ENCODE results near the gene PTGR2. TPM values are rescaled to one million over a fixed set of nuclear protein-coding genes. Genes with fewer than 3 reads are reported as not detected.
"Not testable (repeated sequence)": the region's sequence is repeated elsewhere in the genome, so short reads cannot be mapped to it uniquely, and the experiment has no call there.

PTGR2 gene
- total and polyA plus RNA-seq, 2 donors, result 5.5 to 13.3 TPM

GRCh38 chr14:73823339-73823885, 28.2 kb upstream of the PTGR2 start:
- no peak for DNase-seq (ENCODE audit: extremely low spot score)
- H3K4me3 ChIP-seq (ENCODE audit: low read depth, low read length), result no peak overlapping the region
- H3K36me3 ChIP-seq (ENCODE audit: insufficient read depth), result no peaks in the 10 kb centered on the region
- no peaks in the 10 kb centered on the region for H3K4me1 ChIP-seq (ENCODE audit: insufficient read depth)
- H3K27ac ChIP-seq (ENCODE audit: low read depth), result no peak overlapping the region

GRCh38 chr14:73824127-73824526, 27.5 kb upstream of the PTGR2 start:
- no peaks in the 10 kb centered on the region for H3K36me3 ChIP-seq (ENCODE audit: insufficient read depth)
- no peak overlapping the region for H3K27ac ChIP-seq (ENCODE audit: low read depth)
- H3K4me1 ChIP-seq (ENCODE audit: insufficient read depth), result no peaks in the 10 kb centered on the region
- no peak for DNase-seq (ENCODE audit: extremely low spot score)
- H3K4me3 ChIP-seq (ENCODE audit: low read depth, low read length), result no peak overlapping the region
- 90% methylated on average over 4 of the region's 4 CpGs for WGBS

- H3K36me3 ChIP-seq (ENCODE audit: insufficient read depth), result no peaks in the 10 kb centered on the region
- H3K4me3 ChIP-seq (ENCODE audit: low read depth, low read length), result no peak overlapping the region
- H3K4me1 ChIP-seq (ENCODE audit: insufficient read depth), result no peaks in the 10 kb centered on the region
- no peak overlapping the region for H3K27ac ChIP-seq (ENCODE audit: low read depth)
- DNase-seq (ENCODE audit: extremely low spot score), result no peak
- WGBS, result 92% methylated on average over 8 of the region's 8 CpGs
These were observed 27.1 kb upstream of the PTGR2 start for GRCh38 chr14:73824536-73824935.

- H3K27ac ChIP-seq (ENCODE audit: low read depth), result no peak overlapping the region
- peak; percentile 47 for DNase-seq (ENCODE audit: extremely low spot score)
- no peaks in the 10 kb centered on the region for H3K36me3 ChIP-seq (ENCODE audit: insufficient read depth)
- no peaks in the 10 kb centered on the region for H3K4me1 ChIP-seq (ENCODE audit: insufficient read depth)
- H3K4me3 ChIP-seq (ENCODE audit: low read depth, low read length), result no peak overlapping the region
- WGBS, result 13% methylated on average over 7 of the region's 7 CpGs
These were observed 26.0 kb upstream of the PTGR2 start for GRCh38 chr14:73825551-73826188.

GRCh38 chr14:73827190-73827589, 24.4 kb upstream of the PTGR2 start:
- not testable (repeated sequence) for H3K4me1 ChIP-seq (ENCODE audit: insufficient read depth); H3K36me3 ChIP-seq (ENCODE audit: insufficient read depth); H3K27ac ChIP-seq (ENCODE audit: low read depth); H3K4me3 ChIP-seq (ENCODE audit: low read depth, low read length); DNase-seq (ENCODE audit: extremely low spot score)
- WGBS, result 93% methylated on average over 7 of the region's 7 CpGs

- no peaks in the 10 kb centered on the region for H3K36me3 ChIP-seq (ENCODE audit: insufficient read depth)
- H3K4me1 ChIP-seq (ENCODE audit: insufficient read depth), result no peaks in the 10 kb centered on the region
- no peak overlapping the region for H3K4me3 ChIP-seq (ENCODE audit: low read depth, low read length)
- WGBS, result 86% methylated on average over 4 of the region's 4 CpGs
- DNase-seq (ENCODE audit: extremely low spot score), result no peak
- no peak overlapping the region for H3K27ac ChIP-seq (ENCODE audit: low read depth)
These were observed 22.6 kb upstream of the PTGR2 start for GRCh38 chr14:73829071-73829470.

GRCh38 chr14:73829526-73830431, 21.9 kb upstream of the PTGR2 start:
- Histone ChIP-seq H3K27ac (ENCODE audit: low read depth) (no peak overlapping the region), H3K4me1 (ENCODE audit: insufficient read depth) (no peaks in the 10 kb centered on the region), H3K4me3 (ENCODE audit: low read depth, low read length) (no peak overlapping the region), H3K36me3 (ENCODE audit: insufficient read depth) (no peaks in the 10 kb centered on the region)
- WGBS, result 81% methylated on average over 9 of the region's 9 CpGs
- no peak for DNase-seq (ENCODE audit: extremely low spot score)

- no peak overlapping the region for H3K27ac ChIP-seq (ENCODE audit: low read depth)
- WGBS, result 62% methylated on average over 1 of the region's 1 CpG
- no peak overlapping the region for H3K4me3 ChIP-seq (ENCODE audit: low read depth, low read length)
- no peaks in the 10 kb centered on the region for H3K36me3 ChIP-seq (ENCODE audit: insufficient read depth)
- DNase-seq (ENCODE audit: extremely low spot score), result no peak
- H3K4me1 ChIP-seq (ENCODE audit: insufficient read depth), result no peaks in the 10 kb centered on the region
These were observed 18.6 kb upstream of the PTGR2 start for GRCh38 chr14:73833034-73833433.

- no peak for DNase-seq (ENCODE audit: extremely low spot score)
- WGBS, result 41% methylated on average over 9 of the region's 9 CpGs
- H3K27ac ChIP-seq (ENCODE audit: low read depth), result no peak overlapping the region
- H3K36me3 ChIP-seq (ENCODE audit: insufficient read depth), result no peaks in the 10 kb centered on the region
- no peaks in the 10 kb centered on the region for H3K4me1 ChIP-seq (ENCODE audit: insufficient read depth)
- H3K4me3 ChIP-seq (ENCODE audit: low read depth, low read length), result no peak overlapping the region
These were observed 17.9 kb upstream of the PTGR2 start for GRCh38 chr14:73833530-73834260.

- DNase-seq (ENCODE audit: extremely low spot score), result no peak
- Histone ChIP-seq H3K4me3 (ENCODE audit: low read depth, low read length) (no peak overlapping the region), H3K27ac (ENCODE audit: low read depth) (no peak overlapping the region), H3K4me1 (ENCODE audit: insufficient read depth) (no peaks in the 10 kb centered on the region), H3K36me3 (ENCODE audit: insufficient read depth) (no peaks in the 10 kb centered on the region)
- 94% methylated on average over 4 of the region's 4 CpGs for WGBS
These were observed 17.4 kb upstream of the PTGR2 start for GRCh38 chr14:73834261-73834625.

GRCh38 chr14:73838293-73839034, 13.2 kb upstream of the PTGR2 start:
- 92% methylated on average over 7 of the region's 7 CpGs for WGBS
- not testable (repeated sequence) for DNase-seq (ENCODE audit: extremely low spot score); H3K27ac ChIP-seq (ENCODE audit: low read depth); H3K36me3 ChIP-seq (ENCODE audit: insufficient read depth); H3K4me1 ChIP-seq (ENCODE audit: insufficient read depth); H3K4me3 ChIP-seq (ENCODE audit: low read depth, low read length)

GRCh38 chr14:73842201-73842600, 9.4 kb upstream of the PTGR2 start:
- H3K4me3 ChIP-seq (ENCODE audit: low read depth, low read length), result no peak overlapping the region
- no peak overlapping the region for H3K27ac ChIP-seq (ENCODE audit: low read depth)
- DNase-seq (ENCODE audit: extremely low spot score), result no peak
- WGBS, result 94% methylated on average over 1 of the region's 1 CpG
- H3K36me3 ChIP-seq (ENCODE audit: insufficient read depth), result no peaks in the 10 kb centered on the region
- H3K4me1 ChIP-seq (ENCODE audit: insufficient read depth), result no peaks in the 10 kb centered on the region

GRCh38 chr14:73842851-73843250, 8.8 kb upstream of the PTGR2 start:
- no peaks in the 10 kb centered on the region for H3K36me3 ChIP-seq (ENCODE audit: insufficient read depth)
- no peaks in the 10 kb centered on the region for H3K4me1 ChIP-seq (ENCODE audit: insufficient read depth)
- H3K4me3 ChIP-seq (ENCODE audit: low read depth, low read length), result no peak overlapping the region
- no peak overlapping the region for H3K27ac ChIP-seq (ENCODE audit: low read depth)
- WGBS, result 77% methylated on average over 2 of the region's 2 CpGs
- DNase-seq (ENCODE audit: extremely low spot score), result no peak
